Erythroblast (primary cell): ENCODE measurements around the gene AGBL4.

Experiments
- DNase-seq, 2 experiments: peaks; one replicate each; lab custom pipeline; 2025; lab: John Stamatoyannopoulos, UW
- GATA1 ChIP-seq: IDR thresholded peaks from 2 replicates; pipeline ENCODE4 v1.6.1; 2011; ENCODE audit warnings: low read depth, mild to moderate bottlenecking, control low read depth, low read length, moderate library complexity
- POLR2A ChIP-seq: IDR thresholded peaks from 2 replicates; pipeline ENCODE4 v1.6.1; 2011; ENCODE audit warnings: mild to moderate bottlenecking, low read length

The AGBL4 gene

DNA sequence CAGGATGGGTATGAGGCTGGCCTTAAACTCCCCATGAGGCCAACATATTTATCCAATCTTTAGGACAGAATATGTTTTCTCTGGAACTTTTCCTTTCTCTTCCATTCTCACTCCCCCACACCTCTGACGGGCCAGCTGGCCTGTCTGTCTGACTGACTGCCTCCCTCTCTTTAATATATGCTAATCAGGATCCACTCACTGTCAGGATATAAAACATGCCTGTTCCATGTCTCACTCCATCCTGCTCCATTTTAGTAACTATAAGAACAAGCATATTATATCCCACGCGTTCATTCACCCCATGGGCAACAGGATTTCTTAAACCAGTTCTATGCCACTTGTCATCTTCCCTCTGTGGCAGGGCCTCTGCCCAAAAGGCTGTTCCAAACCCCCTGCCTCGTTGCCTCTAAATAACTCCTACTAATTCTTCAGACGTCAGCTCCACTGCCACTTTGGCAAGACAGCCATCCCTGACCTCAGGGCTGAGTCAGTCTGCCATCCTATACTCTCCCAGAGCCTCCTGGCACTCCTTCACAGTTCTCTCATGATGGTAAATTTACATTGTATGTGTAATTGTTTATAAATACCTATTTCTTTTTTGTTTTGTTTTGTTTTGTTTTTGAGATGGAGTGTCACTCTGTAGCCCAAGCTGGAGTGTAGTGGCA is 1467.4 kb downstream of the AGBL4 start:
- TF ChIP-seq POLR2A: no peak
- no peak for TF ChIP-seq GATA1
- DNase-seq: no peak

DNA sequence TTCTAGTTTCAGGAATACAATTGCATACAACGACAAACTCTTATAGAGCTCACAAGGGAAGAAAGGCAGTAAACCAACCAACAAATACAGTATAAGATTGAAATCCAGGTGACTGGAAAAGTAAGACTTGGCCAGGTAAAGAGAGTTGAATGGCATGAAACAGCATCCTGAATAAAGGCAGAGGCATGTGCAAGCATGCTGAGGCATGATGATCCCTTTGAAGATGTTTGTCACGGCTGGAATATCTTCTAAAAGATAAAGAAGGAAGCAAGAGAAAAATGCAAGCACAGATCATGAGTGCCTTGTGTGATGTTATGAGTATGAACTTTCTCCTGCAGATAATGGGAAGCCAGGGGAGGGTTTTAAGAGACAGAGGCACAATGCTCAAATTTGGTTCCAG is 1468.5 kb downstream of the AGBL4 start:
- no peak for DNase-seq
- TF ChIP-seq GATA1 (no peak), POLR2A (no peak)

- TF ChIP-seq POLR2A (no peak), GATA1 (no peak)
- DNase-seq: no peak
Observed at GRCh38 chr1:48552903-48553606, 1470.7 kb downstream of the AGBL4 start.

- TF ChIP-seq GATA1: no peak
- TF ChIP-seq POLR2A: no peak
- peak in 1 of 2 experiments; percentile 3 for DNase-seq
Observed at GRCh38 chr1:48552420-48552819, 1471.3 kb downstream of the AGBL4 start.

DNA sequence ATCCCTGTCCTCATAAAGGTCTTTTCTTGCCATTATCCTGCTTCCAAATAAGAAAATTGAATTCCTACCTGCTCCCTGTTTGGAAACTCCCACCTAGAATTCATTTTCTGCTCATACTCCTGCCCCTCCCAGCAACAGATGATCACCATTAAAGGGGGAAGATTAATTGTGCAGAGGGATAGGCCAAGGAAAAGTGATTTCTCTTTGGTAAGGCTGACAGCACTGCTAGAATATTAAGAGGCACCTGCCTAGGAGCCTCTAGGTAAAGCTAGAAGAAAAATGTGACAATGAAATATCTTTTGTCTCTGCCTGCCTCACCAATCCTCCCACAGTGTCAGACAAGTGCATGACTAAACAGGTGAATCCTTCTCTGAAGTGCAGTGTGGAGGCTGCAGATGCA is 1474.8 kb downstream of the AGBL4 start:
- no peak for DNase-seq

DNA sequence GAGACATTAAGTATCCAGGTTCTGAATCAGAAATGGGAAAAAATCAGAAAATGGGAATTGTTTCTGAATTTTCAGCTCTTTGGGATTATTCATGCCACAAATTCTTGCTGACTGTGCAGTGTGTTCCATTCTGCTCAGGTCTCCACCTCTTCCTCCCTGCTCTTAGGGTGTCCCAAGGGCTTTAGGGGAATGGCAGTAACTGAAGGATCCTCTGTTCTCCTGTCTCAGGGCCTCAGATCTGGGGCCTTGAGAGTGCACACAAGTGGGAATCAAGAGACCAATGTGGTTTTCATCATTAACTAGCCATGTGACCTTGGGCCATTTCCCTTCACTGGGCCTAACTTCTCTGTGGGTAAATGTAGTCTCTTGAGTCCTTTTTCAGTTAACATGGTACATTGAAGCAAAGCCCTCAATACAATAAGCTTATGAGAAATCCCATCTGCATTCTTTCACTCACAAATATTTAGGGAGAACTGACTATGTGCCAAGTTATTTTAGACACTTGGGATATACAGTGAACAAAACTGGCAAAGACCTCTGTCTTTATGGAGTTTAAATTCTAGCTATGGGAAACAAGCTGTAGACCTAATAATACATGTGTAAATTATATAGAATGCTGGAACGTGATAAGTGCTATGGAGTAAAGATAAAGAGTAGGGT is 1476.1 kb downstream of the AGBL4 start:
- TF ChIP-seq GATA1 (no peak), POLR2A (no peak)

More for the DNA sequence above, 1474.8 kb downstream of the AGBL4 start:
- TF ChIP-seq POLR2A (no peak), GATA1 (no peak)

DNA sequence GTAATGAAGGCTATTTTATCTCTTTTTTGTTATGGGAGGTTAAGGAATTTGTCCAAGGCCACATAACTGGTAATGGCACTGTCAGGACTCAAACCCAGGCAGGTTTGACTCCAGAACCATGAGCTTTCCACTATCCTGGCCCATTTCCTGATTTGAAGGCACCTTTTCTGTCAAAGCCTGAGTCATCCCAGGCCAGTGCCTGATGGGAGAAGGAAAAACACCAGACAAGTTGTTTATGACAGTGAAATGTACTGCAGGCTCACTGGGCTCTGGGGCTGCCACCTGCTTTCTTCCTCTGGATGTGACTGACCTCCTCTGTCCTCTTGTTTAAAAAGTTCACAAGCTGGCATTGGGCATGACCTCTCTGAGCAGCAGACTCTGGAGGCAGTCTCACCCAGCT is 1479.9 kb downstream of the AGBL4 start:
- no peak for TF ChIP-seq GATA1
- no peak for TF ChIP-seq POLR2A
- DNase-seq: no peak

More for the DNA sequence above, 1476.1 kb downstream of the AGBL4 start:
- DNase-seq: no peak

- TF ChIP-seq POLR2A: no peak
- TF ChIP-seq GATA1: no peak
- DNase-seq: no peak
Observed at GRCh38 chr1:48540587-48540986, 1483.2 kb downstream of the AGBL4 start.

- no peak for DNase-seq
- TF ChIP-seq POLR2A (no peak), GATA1 (no peak)
Observed at GRCh38 chr1:48536477-48536876, 1487.3 kb downstream of the AGBL4 start.

GRCh38 chr1:48532976-48533375 is 1490.8 kb downstream of the AGBL4 start:
- no peak for DNase-seq
- no peak for TF ChIP-seq POLR2A
- TF ChIP-seq GATA1: no peak

DNA sequence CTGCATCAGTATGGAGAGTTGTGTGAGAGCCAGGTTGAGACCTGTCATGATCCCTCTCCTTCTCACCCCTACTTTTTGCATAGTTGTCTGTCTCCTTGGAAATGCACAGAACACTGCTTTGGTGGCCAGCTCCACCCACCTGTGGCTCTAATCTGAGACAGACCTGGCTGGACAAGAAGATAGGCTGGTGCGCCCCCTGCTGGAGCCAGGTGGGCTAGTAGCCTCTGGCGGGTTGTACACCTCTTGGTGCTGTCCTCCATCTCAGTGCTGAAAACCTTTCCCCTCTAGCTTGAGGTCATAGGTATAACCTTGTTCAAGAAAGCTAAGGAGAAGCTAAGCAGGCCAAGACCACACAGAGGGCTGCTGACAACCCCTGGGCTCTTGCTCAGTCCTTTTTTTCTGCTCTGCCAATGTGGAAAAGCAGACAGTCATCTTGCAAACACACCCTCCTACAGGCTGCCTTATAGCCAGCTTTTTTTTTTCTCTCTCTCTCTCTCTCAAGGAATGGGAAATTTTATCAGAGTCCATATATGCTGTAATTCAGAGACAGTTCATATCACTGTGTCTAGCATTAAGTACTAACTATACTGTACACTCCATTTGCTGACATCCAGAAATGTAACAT is 1492.9 kb downstream of the AGBL4 start:
- no peak for TF ChIP-seq GATA1
- TF ChIP-seq POLR2A: no peak

DNA sequence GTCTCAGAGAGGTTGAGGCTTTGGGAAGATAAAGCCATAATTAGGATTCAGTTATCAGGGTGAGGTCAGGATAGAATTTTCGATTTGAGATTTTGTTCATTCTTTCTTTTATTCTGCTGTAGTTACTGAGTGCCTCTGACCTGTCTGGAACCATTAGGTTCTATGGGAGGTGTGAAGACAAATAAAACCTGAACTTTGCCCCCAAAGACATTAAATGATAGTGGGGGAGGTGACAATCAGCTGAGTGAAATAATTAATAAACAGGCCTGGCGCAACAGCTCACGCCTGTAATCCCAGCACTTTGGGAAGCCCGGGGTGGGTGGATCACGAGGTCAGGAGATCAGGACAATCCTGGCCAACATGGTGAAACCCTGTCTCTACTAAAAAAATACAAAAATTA is 1496.7 kb downstream of the AGBL4 start:
- TF ChIP-seq GATA1 (no peak), POLR2A (no peak)
- DNase-seq: no peak

More for the DNA sequence above, 1492.9 kb downstream of the AGBL4 start:
- DNase-seq: peak; percentile 71 to 76

DNA sequence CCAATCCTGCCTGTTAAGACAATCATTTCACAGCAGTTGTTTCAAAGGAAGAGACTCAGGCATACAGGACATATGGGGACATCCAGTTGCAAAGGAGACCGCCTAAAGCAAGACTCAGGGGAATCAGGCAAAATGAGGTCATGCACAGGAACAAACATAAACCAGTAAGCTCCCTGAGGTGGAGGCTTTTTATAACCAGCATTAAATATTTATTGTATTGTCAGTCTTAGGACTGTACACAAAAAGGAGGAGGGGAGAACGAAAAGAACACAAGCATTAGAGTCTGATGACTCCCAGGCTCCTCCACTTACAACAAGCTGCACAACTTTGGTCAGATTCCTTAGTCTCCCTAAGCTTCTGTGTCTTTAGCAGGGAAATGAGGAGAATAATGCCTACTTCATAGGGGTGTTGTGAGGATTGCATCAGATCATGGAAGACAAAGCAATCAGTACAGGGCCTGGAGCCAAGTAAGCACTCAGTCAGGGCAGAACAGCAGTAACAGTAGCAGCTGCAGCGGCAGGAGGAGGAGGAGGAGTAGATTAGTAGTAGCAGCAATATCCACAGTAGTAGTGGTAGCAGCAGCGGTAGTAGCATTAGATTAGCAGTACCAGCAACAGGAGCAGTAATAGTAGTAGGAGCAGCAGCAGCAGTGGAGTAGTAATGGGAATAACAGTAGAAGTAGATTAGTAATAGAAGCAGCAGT is 1497.6 kb downstream of the AGBL4 start:
- DNase-seq: no peak
- TF ChIP-seq POLR2A (no peak), GATA1 (no peak)

GRCh38 chr1:48524892-48525467 is 1498.8 kb downstream of the AGBL4 start:
- no peak for DNase-seq
- no peak for TF ChIP-seq POLR2A
- no peak for TF ChIP-seq GATA1
